ENCODE data around the gene PDRG1. TPM values are rescaled to one million over a fixed set of nuclear protein-coding genes. Genes with fewer than 3 reads are reported as not detected.

PDRG1 gene
- polyA plus RNA-seq, 3 donors = 3.5 to 4.4 (median 3.7) TPM

DNA sequence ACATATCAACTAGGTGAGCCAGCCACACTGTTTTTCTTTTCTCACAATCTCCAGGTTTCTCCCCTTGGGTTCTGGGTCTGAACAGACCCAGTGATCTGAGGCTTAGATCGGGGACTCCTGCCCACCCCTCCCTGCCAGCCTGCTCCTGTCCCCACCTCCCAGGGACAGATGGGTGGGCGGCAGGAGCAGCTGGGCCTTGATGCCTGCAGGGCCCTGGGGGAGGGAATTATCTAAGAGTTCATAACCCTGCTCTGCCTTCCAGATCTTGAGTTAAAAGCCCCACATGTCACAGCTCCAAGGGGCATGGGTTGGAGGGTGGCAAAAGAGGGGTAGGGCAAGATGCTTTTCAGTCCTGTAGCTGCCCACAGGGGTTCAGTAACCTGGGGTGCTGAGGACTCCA lies 10.9 kb upstream of the PDRG1 start:
- H3K4me1 ChIP-seq (ENCODE audit: control insufficient read depth in 1 of 2, insufficient read depth in 2 of 2, low read length in 2 of 2) = no peaks in the 10 kb centered on the region
- H4K20me1 ChIP-seq (ENCODE audit: insufficient read depth, low read length) = no peaks in the 10 kb centered on the region
- Mint-ChIP-seq H3K36me3 (no peaks in the 10 kb centered on the region), H3K9me3 (peaks cover 0 to 4% (median 0%) of the 10 kb centered on the region in 7 donors), H3K27me3 (ENCODE audit: low read depth in 3 of 3) (peaks cover 26 to 28% (median 27%) of the 10 kb centered on the region in 3 donors), H3K4me3 (no peak overlapping the region), H3K27ac (no peak overlapping the region), H3K4me1 (peaks cover 6% of the 10 kb centered on the region)
- no peak overlapping the region for H2AFZ ChIP-seq (ENCODE audit: insufficient read depth, low read depth, low read length, poor library complexity, severe bottlenecking)
- H3K9ac ChIP-seq (ENCODE audit: insufficient read depth, low read length, poor library complexity, severe bottlenecking) = no peak overlapping the region
- H3K79me2 ChIP-seq (ENCODE audit: insufficient read depth, low read length) = no peaks in the 10 kb centered on the region
- H3K36me3 ChIP-seq (replicated peaks in 1 of 2; ENCODE audit: control insufficient read depth in 1 of 2, insufficient read depth in 2 of 2, low read length in 2 of 2) = no peaks in the 10 kb centered on the region
- DNase-seq = no peak
- H3K4me2 ChIP-seq (replicated peaks; ENCODE audit: extremely low read depth, low read length, poor library complexity, severe bottlenecking) = no peak overlapping the region
- no peak overlapping the region for H3K27ac ChIP-seq (ENCODE audit: low read depth in 1 of 2, low read length in 2 of 2)
- TF ChIP-seq, protein P1, sequence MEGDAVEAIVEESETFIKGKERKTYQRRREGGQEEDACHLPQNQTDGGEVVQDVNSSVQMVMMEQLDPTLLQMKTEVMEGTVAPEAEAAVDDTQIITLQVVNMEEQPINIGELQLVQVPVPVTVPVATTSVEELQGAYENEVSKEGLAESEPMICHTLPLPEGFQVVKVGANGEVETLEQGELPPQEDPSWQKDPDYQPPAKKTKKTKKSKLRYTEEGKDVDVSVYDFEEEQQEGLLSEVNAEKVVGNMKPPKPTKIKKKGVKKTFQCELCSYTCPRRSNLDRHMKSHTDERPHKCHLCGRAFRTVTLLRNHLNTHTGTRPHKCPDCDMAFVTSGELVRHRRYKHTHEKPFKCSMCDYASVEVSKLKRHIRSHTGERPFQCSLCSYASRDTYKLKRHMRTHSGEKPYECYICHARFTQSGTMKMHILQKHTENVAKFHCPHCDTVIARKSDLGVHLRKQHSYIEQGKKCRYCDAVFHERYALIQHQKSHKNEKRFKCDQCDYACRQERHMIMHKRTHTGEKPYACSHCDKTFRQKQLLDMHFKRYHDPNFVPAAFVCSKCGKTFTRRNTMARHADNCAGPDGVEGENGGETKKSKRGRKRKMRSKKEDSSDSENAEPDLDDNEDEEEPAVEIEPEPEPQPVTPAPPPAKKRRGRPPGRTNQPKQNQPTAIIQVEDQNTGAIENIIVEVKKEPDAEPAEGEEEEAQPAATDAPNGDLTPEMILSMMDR (IDR thresholded peaks at IDR 0.05) = no peak
- intact Hi-C loops (cut with micrococcal nuclease) = loop anchor here in 1 of 2 donors (10.0 kb wide), 1 partner anchor 132 kb away; no protein-coding TSS in a partner anchor
- peaks cover 6 to 9% of the 10 kb centered on the region in 2 donors for H3K27me3 ChIP-seq (ENCODE audit: control insufficient read depth in 2 of 2, insufficient read depth in 2 of 2, low read length in 2 of 2)
- WGBS (ENCODE audit: insufficient coverage) = 71% methylated on average over 1 of the region's 2 CpGs
- no peak overlapping the region for H3K4me3 ChIP-seq (replicated peaks in 1 of 3; ENCODE audit: low read depth in 2 of 3, low read length in 3 of 3)
- H3K9me3 ChIP-seq (replicated peaks in 1 of 2; ENCODE audit: control insufficient read depth in 1 of 2, insufficient read depth in 1 of 2, low read length in 2 of 2) = no peaks in the 10 kb centered on the region

DNA sequence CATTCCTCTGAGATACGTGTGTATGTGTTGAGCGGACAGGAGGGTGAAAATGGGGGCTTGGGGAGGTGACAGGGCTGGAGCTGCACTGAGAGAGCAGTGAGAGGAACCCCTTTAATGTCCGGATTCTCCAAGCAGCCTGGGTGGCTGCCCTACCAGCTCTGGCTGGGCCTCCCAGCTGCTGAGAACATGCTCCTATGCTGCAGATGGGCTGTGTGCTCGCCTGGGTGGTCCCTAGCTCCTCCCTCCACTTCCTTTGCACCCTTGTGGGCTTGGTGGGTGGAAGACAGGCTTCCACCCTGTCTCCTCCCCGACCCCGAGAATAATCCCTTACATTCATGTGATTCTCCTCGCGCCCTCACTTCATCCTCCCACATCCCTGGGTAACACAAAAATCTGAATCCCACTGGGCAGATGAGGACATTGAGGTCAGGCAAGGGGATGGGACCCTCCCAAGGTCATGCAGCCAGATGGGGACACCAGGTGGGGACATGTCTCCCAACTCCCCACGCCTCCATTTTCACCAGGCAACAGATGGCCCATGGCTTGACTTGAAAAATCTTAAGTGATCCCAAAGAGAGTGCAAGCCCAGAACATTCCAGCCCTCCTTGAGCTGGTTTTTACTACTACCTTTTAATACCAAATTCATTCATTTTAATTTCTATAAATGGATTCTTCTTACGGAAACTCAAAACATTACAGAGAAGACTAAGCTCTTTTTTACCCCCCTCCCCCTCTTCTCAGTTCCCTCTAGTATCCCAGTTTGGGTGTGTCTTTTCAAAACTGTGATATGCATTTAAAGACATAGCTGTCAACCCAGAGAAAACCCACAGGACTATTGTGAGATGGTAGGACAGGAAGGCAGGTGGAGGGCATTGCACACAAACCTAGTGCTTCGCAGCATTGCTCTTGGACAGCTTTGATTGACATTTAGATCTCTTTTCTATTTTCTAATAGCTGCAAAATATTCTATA lies 5.0 kb upstream of the PDRG1 start:
- H3K36me3 Mint-ChIP-seq = no peaks in the 10 kb centered on the region
- Histone ChIP-seq H3K36me3 (replicated peaks in 1 of 2; ENCODE audit: control insufficient read depth in 1 of 2, insufficient read depth in 2 of 2, low read length in 2 of 2) (no peaks in the 10 kb centered on the region), H3K27me3 (ENCODE audit: control insufficient read depth in 2 of 2, insufficient read depth in 2 of 2, low read length in 2 of 2) (peaks cover 0 to 6% of the 10 kb centered on the region in 2 donors), H3K79me2 (ENCODE audit: insufficient read depth, low read length) (peaks cover under 1% of the 10 kb centered on the region), H3K4me1 (ENCODE audit: control insufficient read depth in 1 of 2, insufficient read depth in 2 of 2, low read length in 2 of 2) (no peaks in the 10 kb centered on the region), H3K4me3 (replicated peaks in 1 of 3; ENCODE audit: low read depth in 2 of 3, low read length in 3 of 3) (no peak overlapping the region), H3K9me3 (replicated peaks in 1 of 2; ENCODE audit: control insufficient read depth in 1 of 2, insufficient read depth in 1 of 2, low read length in 2 of 2) (no peaks in the 10 kb centered on the region), H3K4me2 (replicated peaks; ENCODE audit: extremely low read depth, low read length, poor library complexity, severe bottlenecking) (no peak overlapping the region), H2AFZ (ENCODE audit: insufficient read depth, low read depth, low read length, poor library complexity, severe bottlenecking) (no peak overlapping the region), H4K20me1 (ENCODE audit: insufficient read depth, low read length) (no peaks in the 10 kb centered on the region), H3K27ac (ENCODE audit: low read depth in 1 of 2, low read length in 2 of 2) (no peak overlapping the region), H3K9ac (ENCODE audit: insufficient read depth, low read length, poor library complexity, severe bottlenecking) (no peak overlapping the region)
- peaks cover 2% of the 10 kb centered on the region for H3K4me1 Mint-ChIP-seq
- WGBS (ENCODE audit: insufficient coverage) = 63% methylated on average over 6 of the region's 11 CpGs
- no peak for DNase-seq
- intact Hi-C loops (cut with micrococcal nuclease) = no loop called here
- H3K27me3 Mint-ChIP-seq (ENCODE audit: low read depth in 3 of 3) = peaks cover 12 to 23% (median 17%) of the 10 kb centered on the region in 3 donors
- peak overlapping the region in 1 of 7 donors; percentile 4 for H3K27ac Mint-ChIP-seq
- TF ChIP-seq, protein P1 (IDR thresholded peaks at IDR 0.05) = no peak
- H3K9me3 Mint-ChIP-seq = no peaks in the 10 kb centered on the region
- peak overlapping the region in 1 of 2 donors; percentile 31 for H3K4me3 Mint-ChIP-seq
